DMS153 treated with DMSO at 0.1 percent for 48 hours (cell line): ENCODE measurements around the gene MAGEB17.
"Not testable (repeated sequence)": the region's sequence is repeated elsewhere in the genome, so short reads cannot be mapped to it uniquely, and the experiment has no call there.

Source experiments
- DNase-seq: peaks from one replicate; lab custom pipeline; 2025; ENCODE audit not compliant: unreplicated experiment; lab: John Stamatoyannopoulos, UW

The MAGEB17 gene

DNA sequence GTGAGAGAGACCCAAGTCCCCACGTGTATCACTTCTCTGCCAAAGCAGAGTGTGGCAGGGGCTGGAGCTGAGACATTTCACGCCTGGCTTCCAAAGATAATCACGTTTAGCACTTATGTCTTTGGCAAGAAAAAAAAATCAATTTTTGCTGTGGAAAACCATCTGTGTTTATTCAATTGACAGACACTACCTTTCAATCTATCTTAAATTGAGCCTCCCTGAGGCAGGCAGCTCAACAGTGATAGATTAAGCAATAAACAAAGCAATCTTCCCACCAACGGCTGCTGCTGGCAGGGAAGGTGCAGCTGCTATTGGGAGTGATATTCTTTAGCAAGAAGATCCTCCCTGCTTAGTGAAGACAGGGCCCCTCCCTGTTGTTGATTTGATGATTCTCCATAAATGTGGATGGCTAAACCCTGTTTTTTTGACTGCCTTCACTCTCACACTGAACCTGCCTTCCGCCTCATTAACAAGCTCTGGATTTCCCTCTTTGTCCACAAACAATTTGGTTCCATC lies 11.6 kb upstream of the MAGEB17 start:
- DNase-seq: no peak

GRCh38 chrX:16156692-16157331 lies 10.5 kb upstream of the MAGEB17 start:
- no peak for DNase-seq

- no peak for DNase-seq
Measured at GRCh38 chrX:16160729-16161128, 6.6 kb upstream of the MAGEB17 start.

DNA sequence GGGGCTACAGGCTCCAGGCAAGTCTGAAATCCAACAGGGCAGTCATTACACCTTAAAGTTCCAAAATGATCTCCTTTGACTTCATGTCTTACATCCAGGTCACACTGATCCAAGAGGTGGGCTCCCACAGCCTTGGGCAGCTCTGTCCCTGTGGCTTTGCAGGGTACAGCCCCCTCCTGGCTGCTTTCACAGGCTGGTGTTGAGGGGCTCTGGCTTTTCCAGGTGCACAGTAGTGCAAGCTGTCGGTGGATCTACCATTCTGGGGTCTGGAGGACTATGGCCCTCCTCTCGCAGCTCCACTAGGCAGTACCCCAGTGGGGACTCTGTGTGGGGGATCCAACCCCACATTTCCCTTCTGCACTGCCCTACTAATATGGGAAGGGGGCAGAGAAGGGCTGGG lies 6.1 kb upstream of the MAGEB17 start:
- DNase-seq: not testable (repeated sequence)

- DNase-seq: no peak
Measured at GRCh38 chrX:16162391-16162790, 4.9 kb upstream of the MAGEB17 start.

GRCh38 chrX:16164748-16165147 lies 2.5 kb upstream of the MAGEB17 start:
- no peak for DNase-seq

DNA sequence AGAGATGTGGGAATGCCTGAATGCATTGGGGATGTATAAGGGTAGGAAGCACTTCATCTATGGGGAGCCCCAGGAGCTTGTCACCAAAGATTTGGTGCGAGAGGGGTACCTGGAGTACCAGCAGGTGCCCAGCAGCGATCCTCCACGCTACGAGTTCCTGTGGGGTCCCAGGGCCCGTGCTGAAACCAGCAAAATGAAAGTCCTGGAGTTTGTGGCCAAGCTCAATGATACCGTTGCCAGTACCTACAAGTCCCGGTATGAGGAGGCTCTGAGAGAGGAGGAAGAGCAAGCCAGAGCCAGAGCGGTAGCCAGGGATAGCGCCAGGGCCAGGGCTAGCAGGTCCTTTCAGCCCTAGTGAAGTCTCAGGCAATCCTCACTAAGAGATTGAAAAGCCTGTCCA lies 3.8 kb downstream of the MAGEB17 start:
- DNase-seq: no peak

GRCh38 chrX:16171944-16172343 lies 4.7 kb downstream of the MAGEB17 start:
- DNase-seq: no peak

GRCh38 chrX:16172391-16172790 lies 5.1 kb downstream of the MAGEB17 start:
- DNase-seq: no peak

DNA sequence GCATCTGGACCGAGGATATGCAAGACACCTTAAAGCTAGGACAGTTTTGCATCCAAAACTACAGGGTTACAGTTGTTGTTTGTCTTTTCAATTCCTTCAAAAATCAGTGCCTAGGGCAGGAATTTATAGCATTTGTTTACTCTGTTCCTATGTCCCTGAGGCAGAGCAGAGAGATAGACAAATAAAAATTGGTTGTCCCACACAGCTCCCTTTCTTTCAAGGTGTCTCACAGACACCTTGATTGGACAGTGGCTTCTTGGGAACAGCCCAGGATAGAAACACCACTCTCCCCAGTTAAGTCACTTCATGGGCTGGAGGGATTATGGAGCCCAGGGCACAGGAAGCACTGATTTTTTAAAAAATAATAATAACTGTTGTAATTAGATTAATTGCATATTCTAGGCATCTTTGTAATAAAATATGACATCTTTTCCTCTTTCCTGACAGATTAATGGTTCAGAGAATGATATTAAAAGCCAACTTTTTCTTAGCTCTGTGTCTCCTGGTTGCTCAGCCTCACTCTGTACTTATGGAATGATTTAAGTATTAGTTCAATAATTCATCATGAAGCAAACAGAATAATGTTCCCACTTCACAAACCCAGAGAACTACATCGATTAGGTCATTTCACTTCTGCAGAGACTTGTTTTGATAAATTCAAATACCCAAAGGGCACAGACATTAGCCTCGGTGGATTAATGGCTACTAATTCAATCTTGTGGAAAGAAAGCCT lies 8.2 kb downstream of the MAGEB17 start:
- no peak for DNase-seq

- DNase-seq: no peak
Measured at GRCh38 chrX:16177260-16177659, 10.0 kb downstream of the MAGEB17 start.

DNA sequence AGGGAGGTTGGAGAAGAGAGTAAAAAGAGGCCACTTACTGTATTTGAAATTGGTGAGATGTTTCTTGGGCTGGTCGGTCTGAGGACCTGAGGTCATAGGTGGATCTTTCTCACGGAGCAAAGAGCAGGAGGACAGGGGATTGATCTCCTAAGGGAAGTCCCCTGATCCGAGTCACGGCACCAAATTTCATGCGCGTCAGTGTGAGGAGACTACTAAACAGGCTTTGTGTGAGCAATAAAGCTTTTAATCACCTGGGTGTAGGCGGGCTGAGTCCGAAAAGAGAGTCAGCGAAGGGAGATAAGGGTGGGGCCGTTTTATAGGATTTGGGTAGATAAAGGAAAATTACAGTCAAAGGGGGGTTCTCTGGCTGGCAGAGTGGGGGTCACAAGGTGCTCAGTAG lies 16.6 kb downstream of the MAGEB17 start:
- not testable (repeated sequence) for DNase-seq

GRCh38 chrX:16185725-16186136 lies 18.4 kb downstream of the MAGEB17 start:
- no peak for DNase-seq

DNA sequence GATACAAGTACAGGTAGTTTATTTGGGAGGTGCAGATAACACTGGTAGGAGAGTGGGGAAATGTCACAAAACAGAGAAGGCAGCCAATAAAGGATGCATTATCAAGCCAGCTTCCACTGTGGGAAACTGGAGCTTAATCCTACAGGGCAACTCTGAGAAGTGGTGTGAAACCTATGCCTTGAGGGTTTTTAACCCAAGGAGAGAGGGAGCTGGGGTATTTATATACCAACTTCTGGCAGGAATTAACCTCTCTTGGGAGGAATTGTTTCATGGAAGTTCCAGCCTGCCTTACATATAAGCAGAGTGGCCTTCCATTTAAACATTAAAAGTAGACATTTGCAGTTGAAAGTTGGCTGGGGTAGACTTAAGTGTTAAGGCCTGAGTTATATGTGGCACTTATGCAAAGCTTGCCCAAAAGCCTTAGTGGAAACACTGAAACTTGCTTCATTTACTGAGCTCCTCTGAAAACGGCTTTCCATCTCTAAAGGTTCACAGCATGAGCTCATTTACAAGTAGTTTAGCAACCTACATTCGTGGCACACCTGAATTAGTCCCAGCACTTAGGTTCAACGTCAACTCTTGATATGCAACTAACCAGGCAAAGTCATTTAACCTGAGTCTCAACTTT lies 19.2 kb downstream of the MAGEB17 start:
- no peak for DNase-seq

DNA sequence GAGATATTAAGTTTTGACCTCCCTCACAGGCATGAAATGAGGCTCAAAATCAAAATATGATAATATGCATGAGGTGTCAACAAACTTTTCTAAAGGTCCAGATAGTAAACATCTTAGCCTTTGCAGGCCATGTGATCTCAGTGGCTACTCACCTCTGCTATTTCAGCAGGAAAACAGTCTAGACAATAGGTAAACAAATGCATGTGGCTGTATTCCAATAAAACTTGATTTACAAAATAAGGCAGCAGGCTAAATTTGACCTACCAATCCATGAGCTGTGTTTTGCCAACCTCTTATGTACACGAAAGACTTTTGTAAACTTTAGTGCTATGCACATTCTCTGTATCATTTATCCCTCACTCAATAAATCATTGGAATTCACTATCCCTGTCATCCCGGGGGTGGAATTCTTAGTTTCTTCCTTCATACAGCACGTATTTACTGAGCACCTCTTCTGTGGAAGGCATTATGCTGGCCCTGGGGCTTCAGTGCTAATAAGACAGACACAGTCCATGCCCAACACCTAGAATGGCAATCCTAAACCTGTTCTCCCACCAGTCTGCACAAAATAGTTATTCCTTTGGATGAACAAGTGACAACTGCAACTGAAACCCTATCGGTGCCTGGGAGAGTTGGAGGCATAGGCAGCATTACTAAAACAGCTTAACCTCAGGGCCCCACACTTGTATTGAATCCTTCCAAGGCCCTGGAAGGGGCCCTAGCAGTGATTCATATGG lies 19.9 kb downstream of the MAGEB17 start:
- DNase-seq: no peak

DNA sequence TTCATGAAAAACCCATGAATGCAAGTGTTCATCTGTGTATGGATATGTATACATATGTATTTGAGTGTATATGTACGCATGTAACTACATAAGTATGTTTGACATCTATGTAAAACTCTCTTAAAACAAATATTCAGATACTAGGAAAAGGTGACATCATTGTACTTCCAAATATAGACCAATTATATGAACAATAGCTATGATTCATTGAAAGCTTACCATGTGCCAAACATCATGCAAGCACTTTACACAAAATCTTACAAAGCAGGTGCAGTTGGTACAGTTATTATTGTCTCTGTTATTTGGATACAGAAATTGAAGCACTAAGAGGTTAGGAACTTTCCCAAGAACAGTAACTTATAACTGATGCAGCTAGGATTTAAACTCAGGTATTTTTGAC lies 21.4 kb downstream of the MAGEB17 start:
- no peak for DNase-seq

DNA sequence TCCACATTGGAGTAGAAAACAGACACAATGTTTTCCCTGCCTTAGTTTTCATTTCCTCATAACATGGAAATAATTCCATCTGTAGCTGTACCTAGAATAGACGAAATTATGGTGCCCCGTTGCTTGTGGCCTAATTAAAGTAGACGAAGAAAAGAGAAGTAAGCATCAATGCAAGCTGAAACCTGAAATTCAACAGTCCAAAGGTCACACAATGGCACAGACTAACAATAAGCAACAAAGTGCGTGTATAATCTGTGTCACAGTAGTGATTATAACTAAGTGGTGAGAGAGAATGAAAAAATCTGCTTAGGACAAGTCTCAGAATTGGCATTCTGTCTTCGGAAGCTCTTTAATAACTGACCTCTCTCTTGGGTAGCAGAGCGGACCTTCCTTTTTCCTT lies 24.3 kb downstream of the MAGEB17 start:
- DNase-seq: no peak

- no peak for DNase-seq
Measured at GRCh38 chrX:16196829-16197228, 29.5 kb downstream of the MAGEB17 start.

DNA sequence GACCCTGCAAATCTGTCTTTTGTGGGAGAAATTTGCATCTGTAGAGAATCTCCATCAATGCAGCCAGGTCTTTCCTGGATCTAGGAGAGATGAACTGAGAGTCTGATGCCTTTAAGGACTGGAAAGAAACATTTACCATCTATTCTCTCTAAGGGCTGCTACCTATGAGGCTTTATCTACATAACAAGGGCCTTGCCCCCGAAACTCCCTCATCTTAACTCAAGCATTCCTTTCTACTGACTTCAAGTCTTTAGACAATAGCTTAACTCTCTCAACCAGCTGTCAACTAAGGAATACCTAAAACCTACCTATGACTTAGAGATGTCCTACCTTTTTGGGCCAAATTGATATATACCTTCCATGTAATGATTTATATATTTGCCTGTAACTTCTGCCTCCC lies 32.1 kb downstream of the MAGEB17 start:
- DNase-seq: no peak

DNA sequence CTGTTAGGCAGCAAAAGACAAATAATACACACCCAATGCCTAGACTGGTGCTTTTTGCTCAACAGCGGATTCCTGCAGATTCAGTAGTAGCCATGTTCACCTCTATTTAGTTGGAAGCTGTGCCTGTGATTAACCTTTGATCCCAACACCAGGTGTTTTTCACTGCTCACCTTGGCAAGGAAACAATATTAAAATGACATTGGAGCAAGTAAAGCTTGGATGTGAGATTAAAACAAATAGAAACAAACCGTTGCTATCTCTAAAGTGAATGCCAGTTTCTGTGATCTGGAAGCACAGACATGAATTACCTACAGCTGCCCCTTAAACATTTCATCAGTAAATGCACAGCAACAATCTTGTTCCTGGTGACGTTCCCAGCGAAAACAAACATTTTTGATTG lies 35.7 kb downstream of the MAGEB17 start:
- no peak for DNase-seq

- no peak for DNase-seq
Measured at GRCh38 chrX:16204538-16204937, 37.3 kb downstream of the MAGEB17 start.
